NK-92 (cell line): ENCODE results near the gene NELFA.
"Not testable (repeated sequence)": the region's sequence is repeated elsewhere in the genome, so short reads cannot be mapped to it uniquely, and the experiment has no call there.

Source experiments
- DNase-seq: peaks from one replicate; lab custom pipeline; 2025; ENCODE audit not compliant: unreplicated experiment; lab: John Stamatoyannopoulos, UW

The NELFA gene

DNA sequence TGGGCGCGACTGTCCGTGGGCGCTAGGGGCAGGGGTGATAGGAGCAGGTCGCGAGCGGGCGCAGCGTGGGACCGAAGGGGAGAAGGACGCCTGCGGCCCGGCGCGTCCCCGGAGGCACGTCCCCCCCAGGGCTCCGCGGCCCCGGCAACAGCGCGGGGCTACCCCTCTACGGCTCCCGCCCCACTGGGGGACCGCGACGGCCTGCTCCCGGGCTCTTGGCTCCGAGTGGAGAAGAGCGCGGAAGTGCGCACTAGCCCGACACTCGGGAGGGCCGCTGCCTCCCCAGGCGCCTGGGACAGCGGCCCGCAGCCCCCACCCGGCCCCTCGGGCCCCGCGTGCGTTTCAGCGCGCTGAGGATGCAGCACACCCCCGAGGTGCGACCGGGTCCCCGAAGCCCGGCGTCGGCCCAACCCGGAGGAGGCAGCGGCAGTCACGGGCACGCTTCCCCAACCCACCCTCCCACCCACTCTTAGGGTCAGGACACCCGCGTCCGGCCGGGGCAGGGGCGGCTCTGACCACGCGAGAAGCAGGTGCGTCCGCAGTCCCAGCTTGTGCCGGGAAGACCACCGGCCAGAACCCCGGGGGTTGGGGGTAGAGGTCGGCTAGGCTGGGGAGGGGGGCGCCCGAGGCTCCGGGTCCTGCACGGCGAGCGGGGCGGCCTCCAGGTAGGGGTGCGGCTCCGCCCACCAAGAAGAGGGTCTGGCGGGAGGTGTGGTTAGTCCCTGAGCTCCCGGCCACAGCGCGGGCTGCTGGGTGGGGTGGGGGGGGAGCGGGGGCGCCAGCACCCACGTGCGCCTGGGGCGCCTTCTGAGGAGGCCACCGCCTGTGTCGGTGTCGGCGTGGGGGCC is 31.8 kb upstream of the NELFA start:
- no peak for DNase-seq

DNA sequence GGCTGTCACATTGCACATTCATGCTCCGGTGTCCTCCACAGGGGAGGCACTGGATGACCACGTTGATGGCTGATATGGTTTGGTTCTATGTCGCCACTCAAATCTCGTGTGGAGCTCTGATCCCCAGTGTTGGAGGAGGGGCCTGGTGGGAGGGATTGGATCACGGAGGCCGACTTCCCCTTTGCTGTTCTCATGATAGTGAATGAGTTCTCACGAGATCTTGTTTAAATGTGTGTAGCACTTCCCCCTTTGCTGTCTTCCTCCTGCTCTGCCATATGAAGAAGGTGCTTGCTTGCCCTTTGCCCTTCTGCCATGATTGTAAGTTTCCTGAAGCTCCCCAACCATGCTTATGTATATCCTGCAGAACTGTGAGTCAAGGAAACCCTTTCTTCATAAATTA is 28.1 kb upstream of the NELFA start:
- no peak for DNase-seq

DNA sequence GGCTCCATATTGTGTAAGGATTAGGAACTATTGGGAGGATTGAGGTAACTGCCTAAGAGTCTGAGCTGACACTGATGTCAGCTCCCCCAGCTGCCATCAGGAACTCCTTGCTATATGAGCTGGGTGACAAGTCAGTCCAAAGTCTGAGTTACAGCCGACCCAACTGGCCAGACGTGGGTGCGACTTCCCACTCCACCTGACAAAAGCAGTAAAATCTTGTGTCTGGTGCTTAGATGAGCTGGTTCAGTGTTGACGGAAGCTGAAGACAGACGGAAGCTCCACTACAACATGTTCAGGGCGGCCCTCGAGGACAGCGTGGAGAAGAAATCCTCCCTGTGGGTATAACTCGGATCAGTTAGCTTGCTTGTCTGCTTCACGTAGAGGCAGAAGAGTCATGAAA is 27.6 kb upstream of the NELFA start:
- no peak for DNase-seq

DNA sequence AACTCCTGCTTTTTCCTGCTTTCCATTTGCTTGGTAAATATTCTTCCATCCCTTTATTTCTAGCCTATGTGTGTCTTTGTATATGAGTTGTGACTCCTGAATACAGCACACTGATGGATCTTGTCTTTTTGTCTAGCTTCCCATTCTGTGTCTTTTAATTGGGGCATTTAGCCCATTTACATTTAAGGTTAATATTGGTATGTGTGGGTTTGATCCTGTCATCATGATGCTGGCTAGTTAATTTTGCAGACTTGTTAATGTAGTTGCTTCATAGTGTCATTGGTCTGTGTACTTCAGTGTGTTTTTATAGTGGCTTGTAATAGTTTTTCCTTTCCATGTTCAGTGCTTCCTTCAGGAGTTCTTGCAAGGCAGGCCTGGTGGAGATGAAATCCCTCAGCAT is 22.4 kb upstream of the NELFA start:
- not testable (repeated sequence) for DNase-seq

DNA sequence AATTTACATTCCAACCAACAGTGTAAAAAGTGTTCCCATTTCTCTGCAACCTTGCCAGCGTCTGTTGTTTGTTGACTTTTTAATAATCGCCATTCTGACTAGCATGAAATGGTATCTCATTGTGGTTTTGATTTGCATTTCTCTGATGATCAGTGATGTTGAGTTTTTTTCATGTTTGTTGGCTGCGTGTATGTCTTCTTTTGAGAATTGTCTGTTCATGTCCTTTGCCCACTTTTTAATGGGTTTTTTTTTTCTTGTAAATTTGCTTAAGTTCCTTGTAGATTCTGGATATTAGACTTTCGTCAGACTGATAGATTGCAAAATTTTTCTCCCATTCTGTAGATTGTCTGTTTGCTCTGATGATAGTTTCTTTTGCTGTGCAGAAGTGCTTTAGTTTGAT is 18.3 kb upstream of the NELFA start:
- not testable (repeated sequence) for DNase-seq

DNA sequence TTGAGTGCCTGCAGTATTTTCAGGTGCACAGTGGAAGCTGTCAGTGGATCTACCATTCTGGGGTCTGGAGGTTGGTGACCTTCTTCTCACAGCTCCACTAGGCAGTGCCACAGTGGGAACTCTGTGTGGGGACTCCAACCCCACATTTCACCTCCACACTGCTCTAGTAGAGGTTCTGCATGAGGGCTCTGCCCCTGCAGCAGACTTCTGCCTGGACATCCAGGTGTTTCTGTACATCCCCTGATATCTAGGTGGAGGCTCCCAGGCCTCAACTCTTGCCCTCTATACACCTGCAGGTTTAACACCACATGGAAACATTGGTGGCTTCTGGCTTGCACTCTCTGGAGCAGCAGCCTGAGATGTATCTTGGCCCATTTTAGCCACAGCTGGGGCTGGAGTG is 17.0 kb upstream of the NELFA start:
- no peak for DNase-seq

DNA sequence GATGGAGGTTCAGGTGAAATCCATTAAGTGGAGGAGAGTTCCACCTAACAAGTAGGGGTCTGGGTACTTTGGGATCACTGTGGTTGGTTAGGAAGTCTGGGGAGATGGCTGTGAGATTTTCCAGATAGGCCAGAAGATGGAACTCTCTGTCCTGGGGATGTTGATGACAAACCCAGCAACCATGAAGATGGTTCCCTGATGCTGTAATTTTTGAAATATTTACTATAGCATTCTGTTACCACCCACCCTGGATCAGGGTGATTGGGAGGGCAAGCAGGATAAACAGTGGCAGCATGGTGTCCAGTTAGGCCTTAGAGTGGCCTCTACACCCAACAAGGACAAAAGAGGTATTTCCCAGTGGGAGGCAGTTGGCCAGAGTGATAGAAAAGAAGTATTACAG is 15.9 kb upstream of the NELFA start:
- no peak for DNase-seq

DNA sequence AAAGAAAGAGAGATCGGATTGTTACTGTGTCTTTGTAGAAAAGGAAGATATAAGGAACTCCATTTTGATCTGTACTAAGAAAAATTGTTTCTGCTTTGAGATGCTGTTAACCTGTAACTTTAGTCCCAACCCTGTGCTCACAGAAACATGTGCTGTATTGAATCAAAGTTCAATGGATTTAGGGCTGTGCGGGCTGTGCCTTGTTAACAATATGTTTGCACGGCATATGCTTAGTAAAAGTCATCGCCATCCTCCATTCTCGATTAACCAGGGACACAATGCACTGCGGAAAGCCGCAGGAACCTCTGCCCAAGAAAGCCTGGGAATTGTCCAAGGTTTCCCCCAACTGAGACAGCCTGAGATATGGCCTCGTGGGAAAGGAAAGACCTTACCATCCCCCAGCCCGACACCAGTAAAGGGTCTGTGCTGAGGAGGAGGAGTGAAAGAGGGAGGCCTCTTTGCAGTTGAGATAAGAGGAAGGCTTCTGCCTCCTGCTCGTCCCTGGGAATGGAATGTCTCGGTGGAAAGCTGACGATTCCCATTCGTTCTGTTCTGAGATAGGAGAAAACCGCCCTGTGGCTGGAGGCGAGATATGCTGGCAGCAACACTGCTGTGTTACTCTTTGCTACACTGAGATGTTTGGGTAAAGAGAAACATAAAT is 12.7 kb upstream of the NELFA start:
- DNase-seq: not testable (repeated sequence)

DNA sequence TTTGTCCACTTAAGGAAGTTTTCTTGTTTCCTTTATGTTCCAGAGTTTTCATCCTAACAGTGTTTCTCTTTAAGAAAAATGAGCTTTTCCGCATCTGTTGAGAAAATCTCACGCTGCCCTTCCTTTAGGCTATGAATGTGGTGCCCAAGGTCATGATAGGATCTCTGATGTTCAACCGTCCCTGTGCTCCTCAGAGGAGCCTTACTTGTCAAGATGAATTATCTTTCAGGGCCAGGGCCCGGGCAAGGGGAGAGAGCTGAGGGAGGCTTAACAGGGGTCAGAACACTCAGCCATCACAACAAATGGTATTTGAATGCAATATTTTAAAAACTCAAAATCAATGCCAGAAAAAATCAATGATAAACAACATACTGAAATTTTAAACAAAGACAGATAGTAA is 6.2 kb upstream of the NELFA start:
- no peak for DNase-seq

DNA sequence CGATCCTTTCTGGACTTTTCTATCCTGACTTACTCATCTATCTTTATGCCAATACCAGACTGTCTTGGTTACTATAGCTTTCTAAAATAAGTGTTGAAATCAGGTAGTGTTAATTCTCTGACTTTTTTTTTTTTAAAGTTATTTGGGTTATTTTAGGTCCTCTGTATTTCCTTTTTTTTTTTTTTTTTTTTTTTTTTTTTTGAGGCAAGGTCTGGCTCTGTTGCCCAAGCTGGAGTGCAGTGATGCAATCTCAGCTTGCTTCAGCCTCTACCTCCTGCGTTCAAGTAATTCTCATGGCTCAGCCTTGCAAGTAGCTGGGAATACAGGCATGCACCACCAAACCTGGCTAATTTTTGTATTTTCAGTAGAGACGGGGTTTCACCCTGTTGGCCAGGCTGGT is 2.8 kb upstream of the NELFA start:
- no peak for DNase-seq

DNA sequence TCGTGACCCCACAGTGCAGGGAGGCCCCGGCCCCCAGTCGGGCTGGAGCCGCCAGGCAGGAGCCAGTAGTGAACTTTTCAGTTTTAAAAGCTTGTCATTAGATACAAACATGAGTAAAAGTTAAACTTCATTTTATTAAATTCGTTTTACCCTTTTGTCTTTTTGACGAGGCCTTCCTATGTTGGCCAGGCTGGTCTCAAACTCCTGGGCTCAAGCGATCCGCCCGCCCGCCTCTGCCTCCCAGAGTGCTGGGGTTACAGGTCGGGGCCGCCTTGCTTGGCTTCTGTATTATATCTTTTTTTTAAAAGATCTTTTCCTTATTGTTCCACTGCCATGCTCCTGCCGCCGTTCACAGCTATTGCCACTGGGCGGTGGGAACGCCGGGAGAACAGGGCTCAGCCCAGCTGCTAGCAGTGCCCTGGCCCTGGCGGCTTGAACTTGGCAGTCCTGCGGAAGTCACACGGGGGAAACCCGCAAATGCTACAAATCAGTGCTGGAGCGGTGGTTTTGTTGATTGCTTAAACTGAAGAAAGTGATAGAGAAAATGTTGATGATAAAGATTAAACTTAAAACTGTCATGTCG is 968 bp upstream of the NELFA start:
- DNase-seq: no peak

DNA sequence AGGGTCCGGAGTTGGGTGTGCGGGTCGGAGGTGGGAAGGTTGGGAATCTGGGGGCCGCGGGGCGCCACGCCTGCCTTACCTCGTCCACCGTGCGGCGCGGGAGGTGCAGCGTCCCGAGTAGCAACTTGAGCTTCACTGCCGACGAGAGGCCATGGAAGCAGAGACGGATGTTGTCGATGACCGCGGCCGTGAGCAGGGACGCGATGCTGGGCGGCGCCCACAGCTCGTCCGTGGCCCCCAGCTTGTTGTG is 178 bp downstream of the NELFA start:
- no peak for DNase-seq

DNA sequence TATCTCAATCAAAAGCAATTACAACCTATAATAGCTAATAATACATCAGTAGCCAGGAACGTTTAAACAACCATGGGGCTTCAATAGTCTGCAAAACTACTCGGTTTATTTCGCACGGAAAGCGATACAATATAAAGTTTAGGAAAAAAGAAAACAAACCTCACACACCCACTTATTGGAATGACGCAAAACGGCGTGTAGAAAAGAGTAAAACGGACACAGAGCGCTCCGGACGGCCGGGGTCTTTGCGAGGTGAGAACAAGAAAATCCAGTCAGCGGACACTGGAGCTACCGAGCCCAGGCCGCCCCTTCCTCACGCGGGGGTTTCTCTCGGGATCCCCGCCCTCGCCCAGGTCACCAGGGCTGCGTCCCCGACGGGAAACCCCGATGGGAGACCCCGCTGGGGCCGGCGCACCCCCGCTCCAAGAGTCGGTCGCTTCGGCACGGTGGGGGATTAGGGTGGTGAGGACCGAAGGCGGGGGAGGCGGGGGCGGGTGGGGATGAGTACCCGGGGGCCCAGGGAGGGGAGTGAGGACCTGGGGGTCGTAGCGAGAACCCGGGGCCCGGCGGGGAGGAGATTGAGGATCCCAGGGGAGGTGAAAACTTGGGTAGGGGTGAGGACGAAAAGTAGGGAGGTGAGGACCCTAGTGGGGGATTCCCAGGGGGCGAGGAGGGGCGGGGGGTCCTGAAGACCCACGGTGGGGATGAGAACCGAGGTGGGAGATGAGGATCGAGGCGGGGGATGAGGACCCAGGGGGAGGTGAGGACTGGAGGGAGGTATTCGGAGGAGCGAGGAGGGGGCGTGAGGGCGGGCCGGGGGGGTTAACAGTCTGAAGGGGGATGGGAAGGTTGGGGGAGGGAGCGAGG is 737 bp downstream of the NELFA start:
- no peak for DNase-seq

DNA sequence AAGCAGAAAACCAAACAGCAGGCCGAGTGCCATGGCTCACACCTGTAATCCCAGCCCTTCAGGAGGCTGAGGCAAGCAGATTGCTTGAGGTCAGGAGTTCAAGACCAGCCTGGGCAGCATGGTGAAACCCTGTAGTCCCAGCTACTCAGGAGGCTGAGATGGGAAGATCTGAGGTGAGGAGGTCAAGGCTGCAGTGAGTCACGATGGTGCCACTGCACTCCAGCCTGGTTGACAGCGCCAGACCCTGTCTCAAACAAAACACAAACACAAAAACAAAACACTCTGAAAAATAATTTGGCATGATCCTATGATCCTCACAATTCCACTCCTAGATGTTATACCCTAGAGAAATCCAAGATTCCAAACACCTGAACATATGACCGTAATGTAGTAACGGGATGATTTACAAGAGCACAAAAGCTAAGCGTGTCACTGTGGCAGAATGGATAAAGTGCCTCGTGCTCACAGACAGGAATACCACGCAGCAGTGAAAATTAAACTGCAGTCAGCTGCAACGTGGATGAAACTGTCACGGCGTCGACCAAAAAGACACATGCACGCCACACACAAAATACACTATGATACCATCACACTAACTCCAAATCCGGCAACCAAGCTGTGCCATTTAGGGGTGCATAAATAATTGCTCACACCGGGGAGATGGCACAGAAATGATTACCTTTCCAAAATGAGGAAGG is 1.7 kb downstream of the NELFA start:
- no peak for DNase-seq

DNA sequence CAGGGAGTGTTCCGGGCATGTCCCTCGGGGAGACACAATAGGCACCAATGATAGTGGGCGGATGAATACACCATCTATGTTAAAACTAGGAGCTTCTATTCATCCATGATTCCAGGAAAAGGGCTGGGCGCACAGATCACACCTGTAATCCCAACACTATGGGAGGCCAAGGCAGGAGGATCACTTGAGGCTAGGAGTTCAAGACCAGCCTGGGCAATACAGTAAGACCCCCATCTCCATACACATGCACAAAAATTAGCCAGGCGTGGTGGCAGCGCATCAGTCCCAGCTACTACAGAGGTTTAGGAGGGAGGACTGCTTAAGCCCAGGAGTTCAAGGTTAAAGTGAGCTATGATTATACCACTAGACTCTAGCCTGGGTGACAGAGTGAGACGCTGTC is 2.4 kb downstream of the NELFA start:
- DNase-seq: no peak

DNA sequence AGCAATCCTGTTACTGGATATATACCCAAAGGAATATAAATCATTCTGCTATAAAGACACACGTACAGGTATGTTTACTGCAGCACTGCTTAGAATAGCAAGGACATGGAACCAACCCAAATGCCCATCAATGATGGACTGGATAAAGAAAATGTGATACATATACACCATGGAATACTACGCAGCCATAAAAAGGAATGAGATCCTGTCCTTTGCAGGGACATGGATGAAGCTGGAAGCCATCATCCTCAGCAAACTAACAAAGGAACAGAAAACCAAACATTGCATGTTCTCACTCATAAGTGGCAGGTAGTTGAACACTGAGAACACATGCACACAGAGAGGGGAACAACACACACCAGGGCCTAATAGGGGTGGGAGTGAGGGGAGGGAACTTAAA is 5.4 kb downstream of the NELFA start:
- not testable (repeated sequence) for DNase-seq

DNA sequence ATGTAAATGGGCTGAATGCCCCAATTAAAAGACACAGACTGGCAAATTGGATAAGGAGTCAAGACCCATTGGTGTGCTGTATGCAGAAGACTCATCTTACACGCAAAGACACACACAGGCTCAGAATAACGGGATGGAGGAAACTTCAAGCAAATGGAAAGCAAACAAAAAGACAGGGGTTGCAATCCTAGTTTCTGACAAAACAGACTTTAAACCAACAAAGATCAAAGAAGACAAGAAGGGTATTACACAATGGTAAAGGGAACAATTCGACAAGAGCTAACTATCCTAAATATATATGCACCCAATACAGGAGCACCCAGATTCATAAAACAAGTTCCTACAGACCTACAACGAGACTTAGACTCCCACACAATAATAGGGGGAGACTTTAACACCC is 9.5 kb downstream of the NELFA start:
- DNase-seq: not testable (repeated sequence)

DNA sequence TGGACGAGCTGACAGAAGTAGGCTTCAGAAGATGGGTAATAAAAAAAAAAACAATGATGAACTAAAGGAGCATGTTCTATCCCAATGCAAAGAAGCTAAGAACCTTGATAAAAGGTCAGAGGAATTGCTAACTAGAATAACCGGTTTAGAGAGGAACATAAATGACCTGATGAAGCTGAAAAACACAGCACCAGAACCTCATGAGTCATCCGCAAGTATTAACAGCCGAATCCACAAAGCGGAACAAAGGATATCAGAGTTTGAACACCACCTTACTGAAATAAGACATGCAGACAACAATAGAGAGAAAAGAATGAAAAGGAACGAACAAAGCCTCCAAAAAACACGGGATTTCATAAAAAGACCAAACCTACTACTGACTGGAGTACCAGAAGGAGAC is 10.5 kb downstream of the NELFA start:
- DNase-seq: no peak

DNA sequence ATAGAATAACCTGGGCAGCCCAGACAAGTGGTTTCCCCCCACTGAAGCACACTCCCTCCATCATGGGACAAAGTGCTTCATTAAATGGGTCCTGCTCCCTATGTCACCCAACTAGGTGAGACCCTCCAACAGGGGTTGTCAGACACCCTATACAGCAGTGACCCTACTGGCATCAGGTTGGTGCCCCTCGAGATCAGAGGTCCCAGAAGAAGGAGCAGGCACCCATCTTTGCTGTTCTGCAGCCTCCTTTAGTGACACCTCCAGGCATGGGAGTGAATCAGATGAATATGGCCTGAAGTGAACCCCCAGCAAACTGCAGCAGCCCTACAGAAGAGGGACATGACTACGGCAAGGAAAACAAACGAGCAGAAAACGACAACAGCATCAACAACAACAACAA is 11.1 kb downstream of the NELFA start:
- DNase-seq: no peak

DNA sequence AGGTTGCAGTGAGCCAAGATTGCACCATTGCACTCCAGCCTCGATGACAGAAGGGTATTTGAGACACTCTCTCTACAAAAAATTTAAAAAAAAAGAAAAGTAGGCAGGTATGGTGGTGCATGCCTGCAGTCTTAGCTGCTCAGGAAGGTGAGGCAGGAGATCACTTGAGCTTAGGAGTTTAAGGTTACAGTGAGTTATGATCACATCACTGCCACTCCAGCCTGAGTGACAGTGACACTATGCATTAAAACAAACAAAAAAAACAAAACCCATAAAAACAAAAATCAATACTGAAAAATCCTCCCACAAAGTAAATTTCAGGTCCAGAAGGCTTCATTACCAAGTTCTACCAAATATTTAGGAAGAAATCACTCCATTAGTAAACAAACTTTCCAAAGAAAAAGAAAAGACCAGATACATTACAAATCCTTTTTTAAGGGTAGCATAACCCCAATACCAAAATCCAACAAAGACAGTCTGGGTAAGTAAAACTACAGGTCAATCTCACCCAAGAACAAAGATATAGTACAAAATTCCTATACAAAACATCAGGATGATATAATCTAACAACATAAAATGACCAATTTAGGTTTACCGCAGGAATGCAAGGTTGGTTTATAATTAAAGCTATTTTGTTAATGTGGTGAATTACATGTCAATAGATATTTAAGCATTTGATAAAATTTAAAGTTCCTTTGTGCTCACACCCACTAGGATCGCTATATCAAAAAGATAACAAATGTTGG is 11.7 kb downstream of the NELFA start:
- DNase-seq: no peak
